Activated CD4-positive, alpha-beta T cell treated with anti-CD3 and anti-CD28 coated beads for 48 hours (primary cell): ENCODE results near the gene CCDC116.
"Not testable (repeated sequence)": the region's sequence is repeated elsewhere in the genome, so short reads cannot be mapped to it uniquely, and the experiment has no call there.

Experiments used
- DNase-seq: peaks from one replicate; pipeline ENCODE4 v3.0.0-alpha.2; 2020

The CCDC116 gene

GRCh38 chr22:21632237-21632895 lies at the start of gene CCDC116:
CCDC116 (plus strand) TSS chr22:21632760; CDS start chr22:21633182, 422 bp downstream.
- peak; percentile 77 for DNase-seq

- no peak for DNase-seq
These were observed 49.5 kb upstream of the CCDC116 start for GRCh38 chr22:21582801-21583740.

GRCh38 chr22:21585389-21585788 lies 47.2 kb upstream of the CCDC116 start:
- DNase-seq, result no peak

GRCh38 chr22:21587803-21588611 lies 44.6 kb upstream of the CCDC116 start:
- peak; percentile 70 for DNase-seq

- DNase-seq, result no peak
These were observed 43.2 kb upstream of the CCDC116 start for GRCh38 chr22:21589396-21589795.

- no peak for DNase-seq
These were observed 41.5 kb upstream of the CCDC116 start for GRCh38 chr22:21590809-21591641.

GRCh38 chr22:21591695-21592094 lies 40.9 kb upstream of the CCDC116 start:
- no peak for DNase-seq

GRCh38 chr22:21592422-21592821 lies 40.1 kb upstream of the CCDC116 start:
- no peak for DNase-seq

- DNase-seq, result no peak
These were observed 38.9 kb upstream of the CCDC116 start for GRCh38 chr22:21593406-21594232.

GRCh38 chr22:21594865-21595452 lies 37.6 kb upstream of the CCDC116 start:
- no peak for DNase-seq

- DNase-seq, result not testable (repeated sequence)
These were observed 36.0 kb upstream of the CCDC116 start for GRCh38 chr22:21596356-21597135.

- no peak for DNase-seq
These were observed 34.3 kb upstream of the CCDC116 start for GRCh38 chr22:21598302-21598701.

GRCh38 chr22:21599053-21599893 lies 33.3 kb upstream of the CCDC116 start:
- DNase-seq, result no peak

GRCh38 chr22:21602579-21602978 lies 30.0 kb upstream of the CCDC116 start:
- no peak for DNase-seq

GRCh38 chr22:21603973-21604372 lies 28.6 kb upstream of the CCDC116 start:
- no peak for DNase-seq

- DNase-seq, result no peak
These were observed 26.5 kb upstream of the CCDC116 start for GRCh38 chr22:21605887-21606564.

GRCh38 chr22:21606775-21607174 lies 25.8 kb upstream of the CCDC116 start:
- no peak for DNase-seq

GRCh38 chr22:21609556-21610157 lies 22.9 kb upstream of the CCDC116 start:
- not testable (repeated sequence) for DNase-seq
